T-helper 2 cell (primary cell): ENCODE results near the gene RNF123.

Experiments
- DNase-seq, 5 experiments: peaks; one replicate each; pipeline versions ENCODE4 v3.0.0 to v3.0.0-alpha.2; 2012 to 2022

The RNF123 gene

GRCh38 chr3:49704629-49705028 is 15.3 kb downstream of the RNF123 start:
- no peak for DNase-seq

GRCh38 chr3:49705390-49705960 is 16.1 kb downstream of the RNF123 start:
- no peak for DNase-seq

GRCh38 chr3:49706456-49707112 is 17.2 kb downstream of the RNF123 start:
- no peak for DNase-seq

GRCh38 chr3:49707113-49707480 is 17.7 kb downstream of the RNF123 start:
- no peak for DNase-seq

GRCh38 chr3:49709852-49710251 is 20.5 kb downstream of the RNF123 start:
- no peak for DNase-seq

- no peak for DNase-seq
Measured at GRCh38 chr3:49711489-49711888, 22.1 kb downstream of the RNF123 start.

GRCh38 chr3:49712166-49712565 is 22.8 kb downstream of the RNF123 start:
- no peak for DNase-seq

- peak in 1 of 5 experiments; percentile 65 for DNase-seq
Measured at GRCh38 chr3:49712631-49713317, 23.4 kb downstream of the RNF123 start.

- DNase-seq: no peak
Measured at GRCh38 chr3:49713336-49714105, 24.2 kb downstream of the RNF123 start.

GRCh38 chr3:49714728-49715550 is 25.6 kb downstream of the RNF123 start:
- no peak for DNase-seq

GRCh38 chr3:49715611-49716121 is 26.3 kb downstream of the RNF123 start:
- no peak for DNase-seq

- DNase-seq: no peak
Measured at GRCh38 chr3:49716169-49716568, 26.8 kb downstream of the RNF123 start.

- DNase-seq: no peak
Measured at GRCh38 chr3:49716691-49717210, 27.4 kb downstream of the RNF123 start.

- DNase-seq: no peak
Measured at GRCh38 chr3:49717211-49717958, 28.0 kb downstream of the RNF123 start.

GRCh38 chr3:49717959-49718857 is 28.9 kb downstream of the RNF123 start:
- peak in 1 of 5 experiments; percentile 19 for DNase-seq

- no peak for DNase-seq
Measured at GRCh38 chr3:49718858-49719213, 29.5 kb downstream of the RNF123 start.

- peak; percentile 83 to 91 (median 88) for DNase-seq
Measured at GRCh38 chr3:49719214-49719884, 30.0 kb downstream of the RNF123 start, which contains the start of gene AMIGO3. TSS of gene AMIGO3 (minus strand) at chr3:49719684. CDS start at chr3:49719465, 219 bp downstream.

- no peak for DNase-seq
Measured at GRCh38 chr3:49720855-49721595, 31.7 kb downstream of the RNF123 start.

GRCh38 chr3:49721596-49721895 is 32.2 kb downstream of the RNF123 start:
- DNase-seq: no peak
